H1 (cell line): ENCODE measurements around the gene RPRML. TPM values are rescaled to one million over a fixed set of nuclear protein-coding genes. Genes with fewer than 3 reads are reported as not detected.

ENCODE experiments used
- CTCF ChIA-PET: fragments of 300-600 bp; sonication (Branson Sonifier 250); formaldehyde crosslinking; loops from one replicate; lab custom pipeline; 2021; ENCODE audit not compliant: partially characterized antibody; lab: Charles Lee
- POLR2A ChIA-PET: fragments of 300-600 bp; sonication (Branson Sonifier 250); formaldehyde crosslinking; loops from one replicate; lab custom pipeline; 2021; ENCODE audit warnings: inconsistent platforms; ENCODE audit not compliant: partially characterized antibody; lab: Charles Lee
- DNase-seq, 2 experiments: peaks; one replicate each; pipeline versions ENCODE4 v3.0.0 to v3.0.0-alpha.2; 2010 to 2022; ENCODE audit warnings: low spot score in 2 of 2, low read depth in 1 of 2, mixed read lengths in 1 of 2
- FAIRE-seq: peaks from 2 replicates; lab custom pipeline; 2011; peaks lifted over from hg19 to GRCh38; lab: Jason Lieb, UNC
- H2AFZ ChIP-seq: 2 replicates; pipeline ENCODE4 v1.8.1; 2012; ENCODE audit warnings: low read length, inconsistent platforms
- H2AK5ac ChIP-seq: 2 replicates; pipeline ENCODE4 v1.6.1; 2013; ENCODE audit warnings: low read depth, low read length
- H2BK120ac ChIP-seq: replicated peaks from 2 replicates; pipeline ENCODE3; 2013; ENCODE audit warnings: low read depth, low read length, inconsistent platforms
- H2BK12ac ChIP-seq: 2 replicates; pipeline ENCODE4 v1.6.1; 2013; ENCODE audit warnings: low read depth, low read length
- H2BK15ac ChIP-seq: 2 replicates; pipeline ENCODE4 v1.6.1; 2013; ENCODE audit warnings: low read length
- H2BK20ac ChIP-seq: 2 replicates; pipeline ENCODE4 v1.6.1; 2013; ENCODE audit warnings: low read length
- H2BK5ac ChIP-seq: 2 replicates; pipeline ENCODE4 v1.6.1; 2013; ENCODE audit warnings: low read depth, low read length
- H3K14ac ChIP-seq: 2 replicates; pipeline ENCODE4 v1.6.1; 2013; ENCODE audit warnings: inconsistent platforms; ENCODE audit not compliant: insufficient read length
- H3K18ac ChIP-seq: 2 replicates; pipeline ENCODE4 v1.6.1; 2013; ENCODE audit warnings: low read length; ENCODE audit errors: extremely low read depth
- H3K23ac ChIP-seq: 2 replicates; pipeline ENCODE4 v1.6.1; 2013; ENCODE audit warnings: inconsistent platforms; ENCODE audit not compliant: insufficient read length
- H3K23me2 ChIP-seq: 2 replicates; pipeline ENCODE4 v1.6.1; 2013; ENCODE audit warnings: low read depth, low read length
- H3K27ac ChIP-seq: 2 replicates; pipeline ENCODE4 v1.6.1; 2011; ENCODE audit warnings: low read depth, low read length, inconsistent platforms
- H3K27me3 ChIP-seq, 4 experiments: replicated peaks in 1 of 4; 1 replicate in 1 of 4; 2 replicates in 3 of 4; pipeline versions ENCODE4 v1.6.1 to v1.8.1; 2011 to 2013; ENCODE audit warnings: low read length in 3 of 4, mild to moderate bottlenecking in 3 of 4, inconsistent platforms in 2 of 4, mixed read lengths in 2 of 4, moderate library complexity in 1 of 4; ENCODE audit not compliant: control insufficient read depth in 3 of 4, insufficient read depth in 3 of 4; ENCODE audit errors: extremely low read depth in 1 of 4
- H3K36me3 ChIP-seq, 4 experiments: 2 replicates each; pipeline versions ENCODE4 v1.6.1 to v1.8.1; 2011 to 2013; ENCODE audit warnings: mild to moderate bottlenecking in 4 of 4, low read length in 3 of 4, moderate library complexity in 2 of 4, control low read depth in 1 of 4, inconsistent platforms in 1 of 4; ENCODE audit not compliant: insufficient read depth in 4 of 4, control insufficient read depth in 2 of 4
- H3K4ac ChIP-seq: replicated peaks from 2 replicates; pipeline ENCODE3; 2013; ENCODE audit warnings: low read length, low read depth, mixed read lengths, inconsistent platforms; ENCODE audit not compliant: insufficient read length
- H3K4me1 ChIP-seq, 4 experiments: replicated peaks in 1 of 4; 1 replicate in 1 of 4; 2 replicates in 3 of 4; pipeline versions ENCODE4 v1.6.1 to v1.8.1; 2011 to 2013; ENCODE audit warnings: low read length in 3 of 4, inconsistent platforms in 2 of 4, mixed read lengths in 1 of 4; ENCODE audit not compliant: insufficient read depth in 4 of 4, control insufficient read depth in 3 of 4
- H3K4me2 ChIP-seq, 2 experiments: 2 replicates each; pipeline versions ENCODE4 v1.6.1 to v1.8.1; 2011 to 2013; ENCODE audit warnings: low read depth in 2 of 2, low read length in 2 of 2, control low read depth in 1 of 2, inconsistent platforms in 1 of 2, mild to moderate bottlenecking in 1 of 2; ENCODE audit not compliant: insufficient read depth in 1 of 2
- H3K4me3 ChIP-seq, 4 experiments: fragments of 200-600, 300-600 bp in 1 of 4; sonication (generic), shearing (Covaris generic), sonication (Bioruptor Twin) in 1 of 4; 2 replicates each; pipeline versions ENCODE4 v1.5.1 to v1.8.1; 2011 to 2016; ENCODE audit warnings: low read length in 4 of 4, low read depth in 3 of 4, control low read depth in 2 of 4, inconsistent platforms in 2 of 4, mild to moderate bottlenecking in 2 of 4, mixed read lengths in 1 of 4, moderate library complexity in 1 of 4; ENCODE audit not compliant: insufficient read depth in 2 of 4; ENCODE audit errors: extremely low read depth in 1 of 4
- H3K56ac ChIP-seq: replicated peaks from 2 replicates; pipeline ENCODE3; 2013; ENCODE audit warnings: low read depth, mild to moderate bottlenecking, mixed read lengths, low read length, inconsistent platforms; ENCODE audit not compliant: insufficient read length
- H3K79me1 ChIP-seq: 2 replicates; pipeline ENCODE4 v1.6.1; 2013; ENCODE audit warnings: low read depth, low read length, control low read depth
- H3K79me2 ChIP-seq, 2 experiments: 2 replicates each; pipeline versions ENCODE4 v1.6.1 to v1.8.1; 2012 to 2013; ENCODE audit warnings: low read length in 2 of 2, mild to moderate bottlenecking in 2 of 2, inconsistent platforms in 1 of 2; ENCODE audit not compliant: insufficient read depth in 2 of 2, control insufficient read depth in 1 of 2
- H3K9ac ChIP-seq, 4 experiments: replicated peaks in 1 of 4; 1 replicate in 1 of 4; 2 replicates in 3 of 4; pipeline versions ENCODE4 v1.6.1 to v1.8.1; 2011 to 2013; ENCODE audit warnings: low read depth in 3 of 4, low read length in 3 of 4, control low read depth in 2 of 4, mild to moderate bottlenecking in 2 of 4, moderate library complexity in 2 of 4, inconsistent platforms in 1 of 4; ENCODE audit errors: extremely low read depth in 1 of 4
- H3K9me3 ChIP-seq, 2 experiments: 2 replicates each; pipeline versions ENCODE4 v1.6.1 to v1.8.1; 2012 to 2013; ENCODE audit warnings: mild to moderate bottlenecking in 2 of 2, moderate library complexity in 2 of 2, control low read depth in 1 of 2, inconsistent platforms in 1 of 2, low read depth in 1 of 2, low read length in 1 of 2, mixed read lengths in 1 of 2; ENCODE audit not compliant: insufficient read depth in 2 of 2
- H4K20me1 ChIP-seq, 2 experiments: replicated peaks in 1 of 2; 2 replicates each; pipeline versions ENCODE3 to v1.8.1; 2011 to 2013; ENCODE audit warnings: inconsistent platforms in 2 of 2, low read length in 2 of 2, mild to moderate bottlenecking in 1 of 2; ENCODE audit not compliant: insufficient read depth in 2 of 2, control insufficient read depth in 1 of 2
- H4K5ac ChIP-seq: 2 replicates; pipeline ENCODE4 v1.6.1; 2013; ENCODE audit warnings: low read length, low read depth, mixed read lengths, inconsistent platforms; ENCODE audit not compliant: insufficient read length
- H4K8ac ChIP-seq: 2 replicates; pipeline ENCODE4 v1.8.0; 2013; ENCODE audit warnings: mild to moderate bottlenecking, moderate library complexity, low read length, inconsistent platforms; ENCODE audit not compliant: insufficient read depth; ENCODE audit errors: extremely low read depth
- H4K91ac ChIP-seq: replicated peaks from 2 replicates; pipeline ENCODE3; 2013; ENCODE audit warnings: low read length, mixed read lengths, inconsistent platforms; ENCODE audit not compliant: insufficient read length
- CHD2 ChIP-seq: IDR thresholded peaks from 2 replicates; pipeline ENCODE4 v1.6.1; 2012; ENCODE audit warnings: low read length, improper control_type of control experiment
- TEAD4 ChIP-seq: IDR thresholded peaks from 2 replicates; pipeline ENCODE4 v1.6.1; 2012; ENCODE audit warnings: low read depth, low read length, inconsistent platforms, mixed read lengths
- ZNF274 ChIP-seq: IDR thresholded peaks from 2 replicates; pipeline ENCODE4 v1.7.0; 2012; ENCODE audit warnings: low read length, borderline replicate concordance; ENCODE audit errors: extremely low read depth
- WGBS, 2 experiments: shearing (Covaris generic) in 1 of 2; methylation state at CpG; one replicate each; pipeline versions ENCODE4 v1.1.6 to v1.1.7; 2013 to 2015; ENCODE audit warnings: low lambda C conversion rate in 2 of 2, mixed read lengths in 2 of 2, inconsistent platforms in 1 of 2, low coverage in 1 of 2, missing lambda C conversion rate in 1 of 2; ENCODE audit not compliant: insufficient replicate concordance in 2 of 2, insufficient coverage in 1 of 2, insufficient read length in 1 of 2; ENCODE audit errors: extremely low coverage in 1 of 2, missing lambda C conversion rate in 1 of 2; 5-methylcytosine and 5-hydroxymethylcytosine counted together
- polyA plus RNA-seq, 7 experiments: library from polyadenylated mRNA; depleted of rRNA in 3 of 7; stranded (reverse) in 5 of 7; unstranded in 2 of 7; fragments of >200 nt in 5 of 7; fragments of 200-250 nt in 2 of 7; gene quantifications; 1 replicate in 5 of 7; 2 replicates in 1 of 7; 4 replicates in 1 of 7; pipeline versions ENCODE4 v1.2.1 to v1.2.3, GENCODE V29; 2011 to 2013; ENCODE audit warnings: missing spikeins in 2 of 7, mixed read lengths in 2 of 7
- total RNA-seq: library from RNA; stranded (reverse); fragmentation: NEBNext Ultra II Directional; extraction: Animal tissue kit (Norgen Biotek cat#: 25700); gene quantifications from 2 replicates; pipeline ENCODE4 v1.2.1, GENCODE V29; 2021

Gene RPRML
- total and polyA plus RNA-seq, 2 of the 8 experiments (the other 6 are each of a cell fraction or from before 2014, with no cell fraction given): 3.5 to 5.5 TPM

DNA sequence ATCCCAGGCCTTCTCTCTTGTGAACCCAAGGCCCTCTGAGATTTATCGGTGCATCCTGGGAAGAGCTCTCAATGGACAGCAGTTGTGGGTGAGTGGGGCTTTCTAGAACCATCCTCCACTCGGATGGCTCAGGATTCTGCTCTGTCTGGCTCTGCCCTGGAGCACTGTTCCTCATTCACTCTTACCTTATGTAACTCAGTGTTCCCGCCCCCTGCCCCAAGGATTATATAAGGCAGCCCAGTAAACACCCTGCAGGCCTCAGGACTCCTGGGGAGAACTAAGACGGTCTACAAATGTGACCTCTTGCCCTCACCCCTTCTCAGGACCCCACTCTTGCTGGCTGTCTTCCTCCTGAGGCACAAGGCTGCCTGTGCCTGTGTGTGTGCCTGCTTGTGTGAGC, 3.8 kb downstream of the RPRML start:
- FAIRE-seq (no peak), DNase-seq (no peak)
- Histone ChIP-seq H3K9ac (no peak overlapping the region), H3K36me3 (no peaks in the 10 kb centered on the region), H2BK20ac (no peak overlapping the region), H2BK120ac (no peak overlapping the region), H3K9me3 (no peaks in the 10 kb centered on the region), H2AK5ac (0 out of 2 replicates have a peak overlapping the region, but pooled peaks have one; percentile 75), H2AFZ (no peak overlapping the region), H3K14ac (no peak overlapping the region), H3K23me2 (peaks cover 16% of the 10 kb centered on the region), H2BK12ac (peak overlapping the region; percentile 90; the same call in 1 of the 2 replicates), H3K27ac (no peak overlapping the region), H3K79me1 (no peaks in the 10 kb centered on the region), H3K79me2 (no peaks in the 10 kb centered on the region), H2BK5ac (no peak overlapping the region), H3K27me3 (peaks cover 8 to 21% (median 21%) of the 10 kb centered on the region in 4 experiments), H4K8ac (no peak overlapping the region), H3K4me1 (peaks cover 8 to 14% (median 12%) of the 10 kb centered on the region in 4 experiments), H3K18ac (no peak overlapping the region), H4K20me1 (no peaks in the 10 kb centered on the region), H3K4me2 (no peak overlapping the region), H3K23ac (no peak overlapping the region), H2BK15ac (peak overlapping the region; percentile 36), H4K5ac (no peak overlapping the region), H3K4ac (no peak overlapping the region), H3K4me3 (no peak overlapping the region), H3K56ac (no peak overlapping the region), H4K91ac (no peak overlapping the region)
- WGBS, 2 experiments: 78% methylated on average over 4 of the region's 4 CpGs; no CpG with 5 or more reads in 1 of the 2 experiments
- ChIA-PET CTCF (interaction anchor here (1.0 to 5.2 kb wide), 4 partner anchors 10 to 33 kb away, joined by 3 to 51 read pairs (median 12); no protein-coding TSS in a partner anchor), POLR2A (no interaction called here)
- TF ChIP-seq ZNF274: no peak
- TF ChIP-seq CHD2: no peak
- TF ChIP-seq TEAD4: no peak
